SKM-1 (cell line): Measurements from ENCODE around the gene SH3TC2.

Experiments used
- DNase-seq: peaks from one replicate; lab custom pipeline; 2025; ENCODE audit not compliant: unreplicated experiment; lab: John Stamatoyannopoulos, UW

Gene SH3TC2

DNA sequence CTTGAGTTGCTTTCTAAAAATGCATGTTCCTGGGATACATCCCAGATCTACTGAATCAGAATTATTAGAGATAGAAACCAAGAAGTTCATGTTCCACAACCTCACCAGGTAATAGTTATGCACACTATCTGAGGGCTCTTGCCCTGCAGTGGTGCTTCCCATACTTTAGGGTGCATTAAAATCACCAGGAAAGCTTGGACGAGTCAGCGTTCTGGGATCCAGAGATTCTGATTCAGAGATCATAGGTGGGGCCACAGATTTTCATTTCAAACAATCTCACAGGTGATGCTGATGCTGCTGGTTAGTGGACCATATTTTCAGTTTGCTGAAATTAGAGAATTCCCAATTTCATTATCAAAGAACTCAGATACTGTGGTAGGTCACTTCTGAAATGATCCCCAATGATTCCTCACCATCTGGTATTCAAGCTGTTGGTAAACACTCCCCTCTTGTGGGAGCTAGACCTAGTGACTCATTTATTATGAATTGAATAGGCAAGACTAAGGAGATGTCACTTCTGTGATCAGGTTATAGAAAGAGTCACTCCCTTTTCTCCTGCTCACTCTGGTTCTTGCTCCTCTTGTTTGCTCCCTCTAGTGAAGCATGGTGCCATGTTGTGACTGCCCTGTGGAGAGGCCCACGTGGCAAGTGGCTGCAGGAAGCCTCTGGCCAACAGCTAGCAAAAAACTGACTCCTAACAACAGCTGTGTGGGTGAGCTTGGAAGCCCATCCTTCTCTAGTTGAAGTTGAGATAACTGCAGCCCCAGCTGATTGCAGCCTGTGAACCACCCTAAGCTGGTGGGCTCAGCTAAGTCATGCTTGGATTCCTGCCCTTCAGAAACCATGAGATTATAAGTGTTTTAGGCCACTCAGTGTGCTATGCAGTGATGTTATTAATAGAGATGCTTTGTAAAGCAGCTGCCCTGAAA lies 59.8 kb downstream of the SH3TC2 start:
- no peak for DNase-seq

DNA sequence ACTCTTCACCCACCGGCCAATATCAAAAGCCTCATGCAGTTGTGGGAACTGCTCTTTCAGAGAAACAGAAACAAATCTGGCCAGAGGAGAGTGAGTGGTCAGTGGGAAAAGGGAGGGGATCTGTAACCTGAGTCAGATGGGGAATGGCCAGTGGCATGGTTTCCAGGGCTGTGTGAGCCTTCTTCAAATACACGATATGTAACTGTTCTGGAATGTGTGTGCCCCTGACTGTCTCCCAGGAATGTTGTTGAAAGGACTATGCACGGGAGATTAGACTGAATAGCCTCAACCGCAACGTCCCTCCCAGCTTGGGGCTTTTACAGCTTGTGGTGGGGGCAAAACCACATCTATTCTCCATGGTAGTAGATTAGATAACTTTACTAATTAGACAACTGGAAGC lies 60.8 kb downstream of the SH3TC2 start:
- DNase-seq = no peak

DNA sequence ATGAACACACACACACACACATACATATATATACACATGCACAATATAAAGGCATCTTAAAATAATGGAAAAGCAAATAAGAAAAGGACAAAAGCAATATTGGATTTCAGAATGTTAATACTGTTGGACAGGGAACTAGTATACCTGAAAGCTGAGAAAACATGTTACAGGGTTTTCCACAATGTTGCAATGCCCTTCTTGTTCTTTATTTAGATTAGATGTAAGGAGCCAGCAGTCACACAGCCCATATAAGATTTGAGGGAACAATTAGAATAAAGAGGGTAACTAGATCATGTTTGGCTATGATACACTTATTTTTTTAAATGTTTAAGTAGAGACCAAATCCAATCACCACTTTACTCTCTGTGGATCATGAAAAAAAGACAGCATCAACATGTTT lies 61.7 kb downstream of the SH3TC2 start:
- DNase-seq = no peak

GRCh38 chr5:148999741-149000140 lies 63.1 kb downstream of the SH3TC2 start:
- no peak for DNase-seq

GRCh38 chr5:148998174-148998797 lies 64.6 kb downstream of the SH3TC2 start:
- DNase-seq = peak; percentile 42

DNA sequence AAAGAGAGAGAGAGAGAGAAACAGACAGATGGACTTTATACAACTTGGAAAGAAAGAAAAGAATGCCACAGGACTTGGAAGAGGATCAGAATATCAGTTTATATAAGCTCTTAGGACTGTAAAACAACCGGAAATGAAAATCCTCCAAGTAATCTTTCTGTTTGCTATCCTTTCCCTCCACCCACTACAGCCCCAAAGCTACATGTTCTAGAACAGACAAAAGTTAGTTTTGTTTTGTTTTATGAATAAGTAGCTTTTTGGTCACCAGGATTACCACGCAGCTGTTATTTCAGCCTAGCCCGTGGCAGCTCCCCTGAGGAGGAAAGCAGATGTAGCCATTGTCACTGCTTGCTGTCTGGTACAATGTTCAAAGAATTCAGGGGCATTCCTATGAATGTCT lies 66.6 kb downstream of the SH3TC2 start:
- DNase-seq = no peak

GRCh38 chr5:148995791-148996190 lies 67.1 kb downstream of the SH3TC2 start:
- no peak for DNase-seq

DNA sequence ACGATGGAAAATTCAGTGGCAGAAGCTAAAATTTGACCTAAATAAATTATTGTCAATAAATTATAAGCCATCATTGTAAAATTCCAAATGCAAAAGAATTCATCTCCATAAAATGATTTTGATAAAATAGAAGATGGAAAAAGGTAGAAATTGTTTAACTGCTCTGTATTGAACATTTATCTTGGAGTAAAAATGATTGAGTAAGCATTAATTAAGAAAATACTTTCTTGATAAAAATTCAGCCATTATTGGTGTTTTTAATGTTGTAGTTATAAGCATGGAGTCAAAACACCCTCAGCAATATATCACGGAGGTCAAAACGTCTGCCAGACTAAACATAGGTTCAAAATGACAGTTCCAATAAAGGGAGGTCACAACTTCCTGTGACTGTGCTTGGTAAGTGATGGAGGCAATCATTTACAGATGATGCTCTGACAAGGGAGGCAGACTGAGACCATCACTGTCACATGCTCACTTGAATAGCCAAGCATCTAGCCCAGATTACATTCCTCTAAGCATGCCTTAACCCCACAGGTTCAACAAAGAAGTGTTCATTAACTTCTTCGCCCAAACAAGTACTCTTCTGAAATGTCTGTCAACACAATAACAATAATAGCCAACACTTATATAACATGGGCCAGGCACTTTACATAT lies 69.5 kb downstream of the SH3TC2 start:
- DNase-seq = no peak

- no peak for DNase-seq
Observed at GRCh38 chr5:148992265-148992664, 70.6 kb downstream of the SH3TC2 start.

DNA sequence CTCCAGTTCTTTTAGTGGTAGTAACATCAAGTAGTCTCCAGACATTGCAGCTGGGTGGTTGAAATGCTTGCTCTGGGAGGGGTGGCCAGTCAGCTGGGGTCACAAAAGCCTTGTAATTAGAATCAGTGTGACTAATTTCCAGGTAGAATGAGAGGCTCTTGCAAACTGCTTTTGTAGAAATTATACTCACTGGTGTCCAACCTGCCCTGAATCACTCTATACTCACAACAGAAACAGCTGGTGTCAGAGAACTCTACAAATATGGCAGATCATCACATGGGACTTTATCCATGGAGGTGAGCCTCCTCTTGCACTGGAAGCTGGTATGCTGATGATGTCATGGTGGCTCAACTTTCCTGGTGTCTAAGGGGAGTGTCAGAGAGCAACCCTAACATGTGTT lies 71.3 kb downstream of the SH3TC2 start:
- DNase-seq = no peak

- DNase-seq = no peak
Observed at GRCh38 chr5:148990817-148991216, 72.0 kb downstream of the SH3TC2 start.

DNA sequence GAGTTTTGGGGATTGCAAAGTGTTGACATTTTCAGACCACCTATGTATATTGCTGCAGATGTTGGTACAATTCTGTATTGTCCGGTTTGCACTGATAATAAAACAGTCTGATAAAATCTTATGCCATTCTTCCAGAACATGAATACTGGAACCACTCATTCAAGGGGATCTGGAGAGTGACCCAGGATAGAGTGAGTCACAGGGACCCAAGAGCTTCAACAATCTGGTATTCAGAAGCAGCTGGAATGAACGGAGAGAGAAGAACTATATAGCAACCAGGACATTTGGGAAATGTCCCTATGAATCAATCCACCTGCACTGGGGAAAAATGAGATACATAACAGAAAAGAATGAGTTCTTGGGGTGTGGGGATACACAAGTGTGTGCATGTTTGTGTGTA lies 73.3 kb downstream of the SH3TC2 start:
- no peak for DNase-seq

- DNase-seq = no peak
Observed at GRCh38 chr5:148988328-148988727, 74.5 kb downstream of the SH3TC2 start.

DNA sequence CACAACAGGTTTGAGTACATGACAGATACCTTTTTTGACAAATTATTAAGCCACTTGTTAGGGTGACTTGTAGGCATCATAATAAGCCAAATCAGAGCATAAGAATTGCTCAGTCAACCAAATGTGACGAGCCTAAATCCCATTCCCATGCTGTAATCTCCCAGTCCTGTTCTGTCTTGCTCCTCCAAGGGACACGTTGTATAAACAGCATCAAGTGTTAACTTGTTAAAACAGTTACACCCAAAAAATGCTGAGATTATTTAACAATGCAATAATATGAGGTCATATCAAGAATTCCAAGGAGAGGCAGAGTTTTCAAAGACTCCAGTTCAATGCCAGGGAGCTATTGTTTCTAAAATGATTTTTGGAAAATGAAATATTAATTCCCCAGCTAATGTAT lies 76.2 kb downstream of the SH3TC2 start:
- DNase-seq = no peak

DNA sequence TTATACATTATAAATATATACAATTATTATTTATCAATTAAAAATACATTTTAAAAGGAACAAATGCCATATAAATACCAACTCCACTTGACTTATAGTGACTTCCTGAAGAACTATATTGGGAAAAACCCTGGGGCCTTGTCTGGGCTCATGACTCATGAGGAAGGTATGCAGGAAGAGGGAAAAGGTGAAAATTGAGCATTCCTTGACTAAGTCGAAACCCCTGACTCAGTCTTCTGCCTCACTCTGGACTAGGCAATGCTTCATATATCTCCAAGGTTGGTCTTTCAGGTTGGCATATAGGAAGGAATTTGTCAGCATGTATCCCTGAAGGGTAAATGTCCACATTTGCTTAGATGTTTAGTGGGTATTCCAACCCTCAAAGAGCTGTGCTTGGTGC lies 78.5 kb downstream of the SH3TC2 start:
- no peak for DNase-seq

GRCh38 chr5:148981353-148981752 lies 81.5 kb downstream of the SH3TC2 start:
- no peak for DNase-seq

DNA sequence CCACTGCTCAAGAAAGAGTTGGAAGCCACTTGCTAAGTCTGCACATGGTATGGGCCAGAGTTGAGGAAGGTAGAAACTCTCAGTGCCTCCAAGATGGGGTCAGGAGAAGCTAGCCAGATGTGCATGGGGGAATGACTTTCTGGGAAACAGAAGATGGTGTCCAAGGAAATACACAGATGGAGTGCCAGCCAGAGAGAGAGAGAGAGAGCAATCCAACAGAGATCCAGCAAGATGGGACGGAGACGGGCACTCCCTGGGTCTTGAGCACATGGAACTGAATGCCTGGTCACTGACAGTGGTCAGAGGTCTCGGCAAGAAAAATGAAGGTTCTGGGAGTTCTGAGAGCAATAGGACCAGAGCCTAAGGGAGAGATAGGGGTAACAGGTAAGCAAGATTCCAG lies 82.1 kb downstream of the SH3TC2 start:
- no peak for DNase-seq

GRCh38 chr5:148979083-148979723 lies 83.7 kb downstream of the SH3TC2 start:
- DNase-seq = no peak

DNA sequence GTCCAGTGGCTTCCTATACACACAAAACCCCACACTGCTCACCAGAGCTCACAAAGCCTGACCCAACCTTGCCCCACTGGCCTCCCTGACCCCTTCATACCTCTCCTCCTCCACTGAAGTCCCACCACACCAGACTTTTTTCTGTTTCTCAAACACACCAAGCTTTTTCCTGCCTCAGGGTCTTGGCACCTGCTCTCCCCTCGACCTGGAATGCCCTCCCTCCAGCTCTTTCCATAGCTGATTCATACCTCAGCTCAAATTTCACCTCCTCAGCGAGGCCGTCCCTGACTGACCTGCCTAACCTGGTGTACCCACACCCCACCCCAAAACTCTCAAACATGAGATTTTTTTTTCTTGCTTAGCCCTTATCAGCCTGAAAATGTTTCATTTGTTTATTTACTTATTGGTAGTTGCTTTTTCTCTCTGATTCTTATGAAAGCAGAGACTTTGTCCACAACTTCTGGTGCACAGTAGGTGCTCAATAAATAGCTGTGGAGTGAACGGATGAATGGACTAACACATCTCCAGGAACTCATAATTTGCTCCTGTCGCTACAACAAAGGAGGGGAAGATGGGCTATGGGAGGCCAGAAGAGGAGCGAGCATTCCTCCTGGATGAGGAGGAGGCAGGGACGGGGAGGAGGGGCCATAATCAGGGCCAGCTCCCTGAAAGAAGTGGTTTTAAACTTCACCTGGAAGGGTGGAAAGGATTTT lies 84.3 kb downstream of the SH3TC2 start:
- DNase-seq = no peak

- DNase-seq = no peak
Observed at GRCh38 chr5:148976569-148977381, 86.1 kb downstream of the SH3TC2 start.
